ENCODE data around the gene LAMA1. TPM values are rescaled to one million over a fixed set of nuclear protein-coding genes. Genes with fewer than 3 reads are reported as not detected.

LAMA1 gene
- total RNA-seq, 1 experiment from 2014 or later: 28.8 TPM

GRCh38 chr18:6971823-6972478 lies 145.6 kb downstream of the LAMA1 start:
- Mint-ChIP-seq H3K27ac (no peak overlapping the region), H3K27me3 (ENCODE audit: low read depth) (no peaks in the 10 kb centered on the region), H3K36me3 (ENCODE audit: insufficient read depth in 1 of 3, low read depth in 3 of 3) (peaks cover 25 to 51% (median 26%) of the 10 kb centered on the region in 3 experiments), H3K4me1 (peaks cover 5% of the 10 kb centered on the region in 2 experiments; a peak in 1 of 4 replicates), H3K9me3 (no peaks in the 10 kb centered on the region), H3K4me3 (no peak overlapping the region)
- H4K91ac ChIP-seq (ENCODE audit: insufficient read length, low read depth, low read length): no peak overlapping the region
- no peak overlapping the region for H3K23ac ChIP-seq (ENCODE audit: insufficient read length, low read depth, low read length)
- no peak overlapping the region for H3K27ac ChIP-seq (ENCODE audit: insufficient read length, low read depth, low read length)
- H3K4me1 ChIP-seq (ENCODE audit: insufficient read depth, low read length): peaks cover 2% of the 10 kb centered on the region
- H3K23me2 ChIP-seq (ENCODE audit: insufficient read length, low read depth, low read length, poor library complexity, severe bottlenecking): no peaks in the 10 kb centered on the region
- H3K79me1 ChIP-seq (ENCODE audit: insufficient read depth, low read depth, low read length, poor library complexity, severe bottlenecking): no peaks in the 10 kb centered on the region
- no peak for TF ChIP-seq CTCF (conservative IDR thresholded peaks at IDR 0.05)
- no peak overlapping the region for H2AK5ac ChIP-seq (ENCODE audit: insufficient read length, low read length)
- no peak overlapping the region for H3K18ac ChIP-seq (ENCODE audit: insufficient read length, low read depth, low read length)
- no peaks in the 10 kb centered on the region for H4K20me1 ChIP-seq (ENCODE audit: control insufficient read depth, insufficient read depth, insufficient read length)
- H2AFZ ChIP-seq (ENCODE audit: low read length): no peak overlapping the region
- no peak overlapping the region for H3K9ac ChIP-seq (ENCODE audit: extremely low read depth, insufficient read length, low read length)
- no peak overlapping the region for H3K4me2 ChIP-seq (ENCODE audit: insufficient read depth, insufficient read length, low read length)
- H3K14ac ChIP-seq (ENCODE audit: insufficient read depth, low read length): no peak overlapping the region
- no peak overlapping the region for H2BK12ac ChIP-seq (ENCODE audit: insufficient read length, low read depth, low read length)
- no peak overlapping the region for H2BK5ac ChIP-seq (ENCODE audit: insufficient read length, low read length)
- H2BK15ac ChIP-seq (ENCODE audit: low read depth, low read length): no peak overlapping the region
- no peaks in the 10 kb centered on the region for H3K79me2 ChIP-seq (ENCODE audit: insufficient read depth, low read length)
- no peak overlapping the region for H2BK20ac ChIP-seq (ENCODE audit: low read depth, low read length, poor library complexity, severe bottlenecking)
- H4K8ac ChIP-seq (replicated peaks; ENCODE audit: insufficient read length, low read depth, low read length): no peak overlapping the region
- H3K9me3 ChIP-seq (ENCODE audit: control insufficient read depth, low read depth, low read length): no peaks in the 10 kb centered on the region
- no peak overlapping the region for H3K56ac ChIP-seq (ENCODE audit: insufficient read length, low read depth, low read length)
- no peak overlapping the region for H3K4ac ChIP-seq (ENCODE audit: low read depth, low read length)
- H2BK120ac ChIP-seq (ENCODE audit: low read depth, low read length, poor library complexity, severe bottlenecking): no peak overlapping the region
- DNase-seq: no peak
- H4K5ac ChIP-seq (ENCODE audit: insufficient read length, low read depth, low read length): no peak overlapping the region
- no CpG with 5 or more reads among the region's 7 CpGs for WGBS (ENCODE audit: extremely low coverage, insufficient read length, low lambda C conversion rate)
- no peaks in the 10 kb centered on the region for H3K27me3 ChIP-seq (ENCODE audit: insufficient read depth, low read length)
- no peak overlapping the region for H3T11ph ChIP-seq (ENCODE audit: low read length)
